K562 (cell line): ENCODE data around the gene TCF3. TPM values are rescaled to one million over a fixed set of nuclear protein-coding genes. Genes with fewer than 3 reads are reported as not detected.

Experiments
- FUS ChIP-seq: fragments of 200-400 bp; formaldehyde crosslinking; optimal IDR thresholded peaks from 2 replicates; pipeline ENCODE3; 2017; ENCODE audit warnings: low read depth, low read length
- HLTF ChIP-seq: fragments of 450-650 bp; IDR thresholded peaks from 2 replicates; pipeline ENCODE4 v1.6.1; 2016
- MGA ChIP-seq: fragments of 450-650 bp; IDR thresholded peaks from 2 replicates; pipeline ENCODE4 v1.6.1; 2016; ENCODE audit warnings: mild to moderate bottlenecking, moderate library complexity
- NFE2 ChIP-seq: IDR thresholded peaks from 2 replicates; pipeline ENCODE4 v1.6.1; 2014; ENCODE audit warnings: antibody characterized with exemption, low read depth
- REST ChIP-seq, 2 experiments: fragments of 450-650 bp; formaldehyde crosslinking in 1 of 2; IDR thresholded peaks; 2 replicates each; pipeline versions ENCODE4 v1.4.0 to v1.6.1; 2014 to 2020; ENCODE audit warnings: mild to moderate bottlenecking in 2 of 2, borderline replicate concordance in 1 of 2, low read depth in 1 of 2
- polyA plus RNA-seq, 8 experiments: library from polyadenylated mRNA; depleted of rRNA in 4 of 8; stranded (reverse) in 5 of 8; unstranded in 3 of 8; fragments of >200 nt; fragmentation: Nextera tagmentation in 2 of 8; fragmentation: Illumina TruSeq in 1 of 8; extraction: Ambion mirVana in 2 of 8; extraction: Trizol in 1 of 8; gene quantifications; 2 replicates each; pipeline versions ENCODE4 v1.2.1 to v1.2.3, GENCODE V29; 2011 to 2014; ENCODE audit warnings: inconsistent platforms in 1 of 8, missing spikeins in 1 of 8
- total RNA-seq, 7 experiments: library from RNA; depleted of rRNA in 6 of 7; stranded (reverse); fragments of >200 nt in 6 of 7; fragmentation: Illumina TruSeq in 2 of 7; extraction: Trizol in 2 of 7; gene quantifications; 2 replicates each; pipeline versions ENCODE4 v1.2.1 to v1.2.3, GENCODE V29; 2011 to 2021; ENCODE audit warnings: low replicate concordance in 1 of 7

Gene TCF3
- total and polyA plus RNA-seq, 9 of the 15 experiments (the other 6 are each of a cell fraction or from before 2014, with no cell fraction given), result 5.6 to 259 (median 84.0) TPM

- no peak for TF ChIP-seq MGA
- TF ChIP-seq NFE2, result no peak
- no peak for TF ChIP-seq HLTF
- TF ChIP-seq FUS, result no peak
- peak; percentile 54 for TF ChIP-seq REST (IDR thresholded peaks at IDR 0.05; ENCODE audit: borderline replicate concordance)
- no peak for TF ChIP-seq REST (CRISPR knock-in tag; IDR thresholded peaks at IDR 0.05; ENCODE audit: low read depth)
Measured at GRCh38 chr19:1632462-1633268, 19.8 kb downstream of the TCF3 start (continued).
